Measurements from ENCODE around the gene SP4.
"Not testable (repeated sequence)": the region's sequence is repeated elsewhere in the genome, so short reads cannot be mapped to it uniquely, and the experiment has no call there.

SP4 gene

GRCh38 chr7:21514062-21514461 lies 86.2 kb downstream of the SP4 start:
- no peak overlapping the region for H3K4me3 ChIP-seq (ENCODE audit: low read length)
- no peak for TF ChIP-seq CTCF (conservative IDR thresholded peaks at IDR 0.05; ENCODE audit: low read length)
- no peak for DNase-seq (ENCODE audit: low read depth)

- no peak for TF ChIP-seq CTCF (conservative IDR thresholded peaks at IDR 0.05; ENCODE audit: low read length)
- no peak overlapping the region for H3K4me3 ChIP-seq (ENCODE audit: low read length)
- DNase-seq (ENCODE audit: low read depth) = no peak
Observed at GRCh38 chr7:21524680-21525079, 96.8 kb downstream of the SP4 start.

DNA sequence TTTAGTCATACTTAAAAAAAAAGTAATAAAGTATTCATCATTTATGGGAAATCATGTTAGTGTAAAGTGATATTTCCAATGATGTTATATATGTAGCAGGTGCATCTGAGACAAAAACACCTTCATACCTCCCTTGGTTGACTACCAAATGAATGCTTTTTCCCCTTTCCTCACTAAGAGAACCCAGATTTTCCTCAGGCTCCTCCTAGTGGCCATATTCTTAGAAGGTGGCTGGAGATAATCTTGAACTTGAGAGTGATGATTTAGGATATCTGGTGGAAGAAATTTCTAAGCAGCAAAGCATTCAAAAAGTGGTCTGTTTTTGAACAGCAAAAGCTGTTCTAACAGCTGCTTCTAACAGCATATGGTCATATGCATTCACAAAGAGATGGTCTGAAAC lies 98.1 kb downstream of the SP4 start:
- TF ChIP-seq CTCF (conservative IDR thresholded peaks at IDR 0.05; ENCODE audit: low read length) = peak; percentile 47
- H3K4me3 ChIP-seq (ENCODE audit: low read length) = no peak overlapping the region
- no peak for DNase-seq (ENCODE audit: low read depth)

GRCh38 chr7:21526448-21526847 lies 98.6 kb downstream of the SP4 start:
- no peak for TF ChIP-seq CTCF (conservative IDR thresholded peaks at IDR 0.05; ENCODE audit: low read length)
- H3K4me3 ChIP-seq (ENCODE audit: low read length) = no peak overlapping the region
- no peak for DNase-seq (ENCODE audit: low read depth)

DNA sequence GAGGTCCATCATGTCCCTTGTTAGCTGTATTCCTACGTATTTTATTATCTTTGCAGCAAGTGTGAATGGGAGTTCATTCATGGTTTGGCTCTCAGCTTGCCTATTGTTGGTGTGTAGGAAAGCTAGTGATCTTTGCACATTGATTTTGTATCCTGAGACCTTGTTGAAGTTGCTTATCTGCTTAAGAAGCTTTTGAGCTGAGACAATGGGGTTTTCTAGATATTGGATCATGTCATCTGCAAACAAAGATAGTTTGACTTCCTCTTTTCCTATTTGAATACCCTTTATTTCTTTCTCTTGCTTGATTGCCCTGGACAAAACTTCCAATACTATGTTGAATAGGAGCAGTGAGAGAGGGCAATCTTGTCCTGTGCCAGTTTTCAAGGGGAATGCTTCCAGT lies 104.6 kb downstream of the SP4 start:
- not testable (repeated sequence) for H3K4me3 ChIP-seq (ENCODE audit: low read length); DNase-seq (ENCODE audit: low read depth)

DNA sequence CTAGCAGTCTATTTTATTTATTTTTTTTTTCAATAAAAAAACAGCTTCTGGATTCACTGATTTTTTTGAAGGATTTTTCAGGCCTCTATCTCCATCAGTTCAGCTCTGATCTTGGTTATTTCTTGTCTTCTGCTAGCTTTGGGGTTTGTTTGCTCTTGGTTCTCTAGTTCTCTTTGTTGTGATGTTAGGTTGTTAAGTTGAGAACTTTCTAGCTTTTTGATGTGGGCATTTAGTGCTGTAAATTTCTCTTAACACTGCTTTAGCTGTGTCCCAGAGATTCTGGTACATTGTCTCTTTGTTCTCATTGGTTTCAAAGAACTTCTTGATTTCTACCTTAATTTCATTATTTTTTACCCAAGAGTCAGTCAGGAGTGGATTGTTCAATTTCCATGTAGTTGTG lies 105.8 kb downstream of the SP4 start:
- not testable (repeated sequence) for H3K4me3 ChIP-seq (ENCODE audit: low read length); DNase-seq (ENCODE audit: low read depth)

GRCh38 chr7:21536445-21537118 lies 108.7 kb downstream of the SP4 start:
- DNase-seq (ENCODE audit: low read depth); H3K4me3 ChIP-seq (ENCODE audit: low read length): not testable (repeated sequence)

- no peak for TF ChIP-seq CTCF (conservative IDR thresholded peaks at IDR 0.05; ENCODE audit: low read length)
- no peak for DNase-seq (ENCODE audit: low read depth)
- no peak overlapping the region for H3K4me3 ChIP-seq (ENCODE audit: low read length)
Observed at GRCh38 chr7:21538936-21539495, 111.1 kb downstream of the SP4 start.
